Measurements from ENCODE around the gene PPM1B.

DNA sequence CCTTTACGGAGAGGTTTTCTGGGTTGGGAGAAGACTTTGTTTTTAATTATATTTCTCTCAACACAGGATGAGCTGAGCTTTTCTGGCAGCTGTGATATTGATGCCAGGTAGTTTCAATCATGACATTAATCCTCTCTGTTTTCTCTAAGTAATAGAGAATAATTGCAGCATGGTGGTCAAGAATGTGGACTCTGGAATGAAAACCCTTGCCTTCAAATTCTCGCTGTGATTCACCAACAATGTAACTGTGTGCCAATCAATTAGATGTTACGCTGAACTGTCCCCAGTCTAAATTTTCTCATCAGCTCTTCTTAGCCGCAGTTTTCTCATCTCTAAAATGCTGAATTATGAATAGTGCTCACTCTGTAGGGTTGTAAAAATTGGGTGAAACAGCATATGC is 31.6 kb upstream of the PPM1B start:
- TF ChIP-seq, protein P1, sequence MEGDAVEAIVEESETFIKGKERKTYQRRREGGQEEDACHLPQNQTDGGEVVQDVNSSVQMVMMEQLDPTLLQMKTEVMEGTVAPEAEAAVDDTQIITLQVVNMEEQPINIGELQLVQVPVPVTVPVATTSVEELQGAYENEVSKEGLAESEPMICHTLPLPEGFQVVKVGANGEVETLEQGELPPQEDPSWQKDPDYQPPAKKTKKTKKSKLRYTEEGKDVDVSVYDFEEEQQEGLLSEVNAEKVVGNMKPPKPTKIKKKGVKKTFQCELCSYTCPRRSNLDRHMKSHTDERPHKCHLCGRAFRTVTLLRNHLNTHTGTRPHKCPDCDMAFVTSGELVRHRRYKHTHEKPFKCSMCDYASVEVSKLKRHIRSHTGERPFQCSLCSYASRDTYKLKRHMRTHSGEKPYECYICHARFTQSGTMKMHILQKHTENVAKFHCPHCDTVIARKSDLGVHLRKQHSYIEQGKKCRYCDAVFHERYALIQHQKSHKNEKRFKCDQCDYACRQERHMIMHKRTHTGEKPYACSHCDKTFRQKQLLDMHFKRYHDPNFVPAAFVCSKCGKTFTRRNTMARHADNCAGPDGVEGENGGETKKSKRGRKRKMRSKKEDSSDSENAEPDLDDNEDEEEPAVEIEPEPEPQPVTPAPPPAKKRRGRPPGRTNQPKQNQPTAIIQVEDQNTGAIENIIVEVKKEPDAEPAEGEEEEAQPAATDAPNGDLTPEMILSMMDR (IDR thresholded peaks at IDR 0.05) = no peak
- TF ChIP-seq POLR2A (IDR thresholded peaks at IDR 0.05) (no peak), POLR2AphosphoS5 (IDR thresholded peaks at IDR 0.05) (no peak), EP300 (IDR thresholded peaks at IDR 0.05) (no peak)

Measured in stomach (tissue), 4 donors.